ENCODE results near the gene UNC5B. TPM values are rescaled to one million over a fixed set of nuclear protein-coding genes. Genes with fewer than 3 reads are reported as not detected.

UNC5B gene
- total RNA-seq, 1 experiment from 2014 or later, result 0.07 TPM

- TF ChIP-seq, protein P1, sequence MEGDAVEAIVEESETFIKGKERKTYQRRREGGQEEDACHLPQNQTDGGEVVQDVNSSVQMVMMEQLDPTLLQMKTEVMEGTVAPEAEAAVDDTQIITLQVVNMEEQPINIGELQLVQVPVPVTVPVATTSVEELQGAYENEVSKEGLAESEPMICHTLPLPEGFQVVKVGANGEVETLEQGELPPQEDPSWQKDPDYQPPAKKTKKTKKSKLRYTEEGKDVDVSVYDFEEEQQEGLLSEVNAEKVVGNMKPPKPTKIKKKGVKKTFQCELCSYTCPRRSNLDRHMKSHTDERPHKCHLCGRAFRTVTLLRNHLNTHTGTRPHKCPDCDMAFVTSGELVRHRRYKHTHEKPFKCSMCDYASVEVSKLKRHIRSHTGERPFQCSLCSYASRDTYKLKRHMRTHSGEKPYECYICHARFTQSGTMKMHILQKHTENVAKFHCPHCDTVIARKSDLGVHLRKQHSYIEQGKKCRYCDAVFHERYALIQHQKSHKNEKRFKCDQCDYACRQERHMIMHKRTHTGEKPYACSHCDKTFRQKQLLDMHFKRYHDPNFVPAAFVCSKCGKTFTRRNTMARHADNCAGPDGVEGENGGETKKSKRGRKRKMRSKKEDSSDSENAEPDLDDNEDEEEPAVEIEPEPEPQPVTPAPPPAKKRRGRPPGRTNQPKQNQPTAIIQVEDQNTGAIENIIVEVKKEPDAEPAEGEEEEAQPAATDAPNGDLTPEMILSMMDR (IDR thresholded peaks at IDR 0.05; ENCODE audit: unreplicated experiment), result no peak
- H3K36me3 Mint-ChIP-seq (ENCODE audit: insufficient read depth, unreplicated experiment), result no peaks in the 10 kb centered on the region
- no peak overlapping the region for H3K27ac Mint-ChIP-seq (ENCODE audit: unreplicated experiment)
- CTCF ChIA-PET, result interaction anchor here (1.2 kb wide), 1 partner anchor 11 kb away, joined by 3 read pairs; no protein-coding TSS in a partner anchor
- H3K9me3 Mint-ChIP-seq (ENCODE audit: low read depth, unreplicated experiment), result no peaks in the 10 kb centered on the region
- no TSS peak for BruUV-seq (replicated peaks)
- intact Hi-C loops (cut with micrococcal nuclease; ENCODE audit: unreplicated experiment), result no loop called here
- no peaks in the 10 kb centered on the region for H3K27me3 Mint-ChIP-seq (ENCODE audit: unreplicated experiment)
- H3K4me1 Mint-ChIP-seq (ENCODE audit: low read depth, unreplicated experiment), result peaks cover 9% of the 10 kb centered on the region
- H3K4me3 Mint-ChIP-seq (ENCODE audit: low read depth, unreplicated experiment), result no peak overlapping the region
- DNase-seq, result no peak
Measured at GRCh38 chr10:71330789-71331404, 118.5 kb downstream of the UNC5B start.

GRCh38 chr10:71331736-71332135 lies 119.4 kb downstream of the UNC5B start:
- H3K9me3 Mint-ChIP-seq (ENCODE audit: low read depth, unreplicated experiment), result no peaks in the 10 kb centered on the region
- H3K27me3 Mint-ChIP-seq (ENCODE audit: unreplicated experiment), result no peaks in the 10 kb centered on the region
- H3K4me3 Mint-ChIP-seq (ENCODE audit: low read depth, unreplicated experiment), result no peak overlapping the region
- no peak overlapping the region for H3K27ac Mint-ChIP-seq (ENCODE audit: unreplicated experiment)
- intact Hi-C loops (cut with micrococcal nuclease; ENCODE audit: unreplicated experiment), result no loop called here
- TF ChIP-seq, protein P1 (IDR thresholded peaks at IDR 0.05; ENCODE audit: unreplicated experiment), result no peak
- H3K4me1 Mint-ChIP-seq (ENCODE audit: low read depth, unreplicated experiment), result peaks cover 9% of the 10 kb centered on the region
- DNase-seq, result no peak
- no TSS peak for BruUV-seq (replicated peaks)
- H3K36me3 Mint-ChIP-seq (ENCODE audit: insufficient read depth, unreplicated experiment), result no peaks in the 10 kb centered on the region
- CTCF ChIA-PET, result interaction anchor here (0.7 to 1.3 kb wide), 4 partner anchors 12 to 25 kb away, joined by 3 to 6 read pairs (median 4); partner anchors contain the start of gene SLC29A3

DNA sequence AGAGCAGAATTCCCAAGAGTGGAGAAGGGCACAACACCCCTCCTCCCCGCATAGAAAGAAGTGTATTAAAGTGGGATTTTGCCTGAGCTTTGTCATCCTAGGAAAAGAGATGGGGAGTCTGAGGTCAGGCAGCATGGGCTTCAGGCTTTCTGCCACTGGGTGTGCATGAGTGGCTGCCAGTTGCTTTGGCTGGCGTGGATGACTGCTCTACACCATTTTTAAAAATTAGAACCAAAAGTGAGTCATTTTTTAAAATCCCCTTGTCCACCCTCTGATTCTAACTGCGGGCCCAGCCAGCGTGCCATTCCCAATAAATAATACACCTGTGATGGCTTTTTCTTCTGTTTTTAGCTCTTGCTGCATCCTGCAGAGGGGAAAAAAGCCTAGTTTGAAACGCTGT lies 120.1 kb downstream of the UNC5B start:
- no peaks in the 10 kb centered on the region for H3K27me3 Mint-ChIP-seq (ENCODE audit: unreplicated experiment)
- no TSS peak for BruUV-seq (replicated peaks)
- intact Hi-C loops (cut with micrococcal nuclease; ENCODE audit: unreplicated experiment), result no loop called here
- H3K36me3 Mint-ChIP-seq (ENCODE audit: insufficient read depth, unreplicated experiment), result no peaks in the 10 kb centered on the region
- no peak overlapping the region for H3K4me3 Mint-ChIP-seq (ENCODE audit: low read depth, unreplicated experiment)
- H3K27ac Mint-ChIP-seq (ENCODE audit: unreplicated experiment), result no peak overlapping the region
- no peaks in the 10 kb centered on the region for H3K9me3 Mint-ChIP-seq (ENCODE audit: low read depth, unreplicated experiment)
- TF ChIP-seq, protein P1 (IDR thresholded peaks at IDR 0.05; ENCODE audit: unreplicated experiment), result no peak
- CTCF ChIA-PET, result interaction anchor here (0.7 to 1.3 kb wide), 3 partner anchors 12 to 26 kb away, joined by 3 to 6 read pairs (median 4); partner anchors contain the start of gene SLC29A3
- peaks cover 9% of the 10 kb centered on the region for H3K4me1 Mint-ChIP-seq (ENCODE audit: low read depth, unreplicated experiment)
- DNase-seq, result no peak

- H3K36me3 Mint-ChIP-seq (ENCODE audit: insufficient read depth, unreplicated experiment), result no peaks in the 10 kb centered on the region
- DNase-seq, result no peak
- CTCF ChIA-PET, result interaction anchor here (1.1 kb wide), 1 partner anchor 10 kb away, joined by 3 read pairs; no protein-coding TSS in a partner anchor
- intact Hi-C loops (cut with micrococcal nuclease; ENCODE audit: unreplicated experiment), result no loop called here
- peaks cover 9% of the 10 kb centered on the region for H3K4me1 Mint-ChIP-seq (ENCODE audit: low read depth, unreplicated experiment)
- no TSS peak for BruUV-seq (replicated peaks)
- TF ChIP-seq, protein P1 (IDR thresholded peaks at IDR 0.05; ENCODE audit: unreplicated experiment), result no peak
- H3K27me3 Mint-ChIP-seq (ENCODE audit: unreplicated experiment), result no peaks in the 10 kb centered on the region
- H3K27ac Mint-ChIP-seq (ENCODE audit: unreplicated experiment), result no peak overlapping the region
- H3K9me3 Mint-ChIP-seq (ENCODE audit: low read depth, unreplicated experiment), result no peaks in the 10 kb centered on the region
- no peak overlapping the region for H3K4me3 Mint-ChIP-seq (ENCODE audit: low read depth, unreplicated experiment)
Measured at GRCh38 chr10:71333129-71333887, 120.9 kb downstream of the UNC5B start.
